Body of pancreas (tissue), 4 donors: ENCODE measurements around the gene SUZ12. TPM values are rescaled to one million over a fixed set of nuclear protein-coding genes. Genes with fewer than 3 reads are reported as not detected.

Experiments used
- ATAC-seq: fragments of 150-250 bp; one replicate; pipeline ENCODE4 v1.9.1; 2016
- DNase-seq, 4 donors: peaks; one replicate each; pipeline ENCODE4 v3.0.0-alpha.2; 2019
- H3K27ac ChIP-seq, 4 donors: fragments of 200-600 bp; sonication (generic); 1 replicate in 3 of 4; 2 replicates in 1 of 4; pipeline versions ENCODE4 v1.5.1 to v1.6.1; 2016 to 2019; ENCODE audit warnings: mild to moderate bottlenecking in 1 of 4, mixed read lengths in 1 of 4, moderate library complexity in 1 of 4
- H3K27me3 ChIP-seq, 2 donors: fragments of 200-600 bp; sonication (generic); one replicate each; pipeline ENCODE4 v1.6.0; 2016; ENCODE audit warnings: mild to moderate bottlenecking in 1 of 2
- H3K36me3 ChIP-seq, 2 donors: fragments of 200-600 bp; sonication (generic); replicated peaks in 1 of 2; 2 replicates each; pipeline ENCODE4 v1.5.1; 2016; ENCODE audit warnings: low read depth in 2 of 2; ENCODE audit not compliant: insufficient read depth in 1 of 2
- H3K4me1 ChIP-seq: fragments of 200-600 bp; sonication (generic); one replicate; pipeline ENCODE4 v1.6.0; 2016
- H3K4me3 ChIP-seq, 2 donors: fragments of 200-600 bp; sonication (generic); 1 replicate in 1 of 2; 2 replicates in 1 of 2; pipeline ENCODE4 v1.5.1; 2016 to 2019
- H3K9me3 ChIP-seq, 3 donors: fragments of 200-600 bp; sonication (generic); 1 replicate in 2 of 3; 2 replicates in 1 of 3; pipeline ENCODE4 v1.5.1; 2016
- CTCF ChIP-seq, 7 experiments: fragments of 450-650 bp in 4 of 7; fragments of 200-600 bp in 3 of 7; sonication (generic) in 3 of 7; IDR thresholded peaks; one replicate each; pipeline ENCODE4 v1.5.1; 2016 to 2019; ENCODE audit warnings: antibody characterized with exemption in 7 of 7
- POLR2A ChIP-seq, 3 donors: fragments of 450-650 bp; IDR thresholded peaks; one replicate each; pipeline ENCODE4 v1.6.1; 2016; ENCODE audit warnings: antibody characterized with exemption in 3 of 3, mild to moderate bottlenecking in 2 of 3
- WGBS, 2 donors: methylation state at CpG; one replicate each; pipeline ENCODE4 v1.1.5; 2017; 5-methylcytosine and 5-hydroxymethylcytosine counted together
- intact Hi-C: fragments of 100-400 bp; cut with DNase I; formaldehyde crosslinking; loops from one replicate; pipeline ENCODE4 v1.15.1; 2023
- total RNA-seq, 2 donors: library from RNA; depleted of rRNA; stranded (reverse); fragments of >200 nt; gene quantifications; one replicate each; pipeline ENCODE4 v1.1.0, GENCODE V29; 2016

SUZ12 gene
- total RNA-seq, 2 donors from 2014 or later = 10.1 to 11.2 TPM

GRCh38 chr17:32006957-32007462, 70.2 kb downstream of the SUZ12 start, which contains the start of gene LRRC37B:
LRRC37B (plus strand) TSS chr17:32007383; CDS start chr17:32021393, 14,010 bp downstream.
- Histone ChIP-seq H3K4me1 (peaks cover 24% of the 10 kb centered on the region), H3K4me3 (peak within 1 kb of the TSS; percentile 56 to 87), H3K27ac (peak within 1 kb of the TSS; percentile 32 to 85 (median 78)), H3K36me3 (no peaks in the 10 kb centered on the region), H3K27me3 (no peaks in the 10 kb centered on the region), H3K9me3 (no peaks in the 10 kb centered on the region)
- WGBS, 2 donors = 0 to 1% methylated on average over 20 to 30 of the region's 51 CpGs
- peak; percentile 81 to 89 (median 85) for DNase-seq
- intact Hi-C loops = no loop called here
- TF ChIP-seq POLR2A (IDR thresholded peaks at IDR 0.05) (peak in 2 of 3 donors; percentile 28 to 40), CTCF (IDR thresholded peaks at IDR 0.05) (peak; percentile 83 to 99 (median 97))
- peak; percentile 96 for ATAC-seq

GRCh38 chr17:32007463-32008298, 70.9 kb downstream of the SUZ12 start:
- Histone ChIP-seq H3K27ac (peak overlapping the region; percentile 32 to 85 (median 78)), H3K9me3 (no peaks in the 10 kb centered on the region), H3K4me1 (peaks cover 24% of the 10 kb centered on the region), H3K27me3 (no peaks in the 10 kb centered on the region), H3K36me3 (no peaks in the 10 kb centered on the region), H3K4me3 (peak overlapping the region; percentile 56 to 87)
- 0 to 1% methylated on average over 27 to 41 of the region's 80 CpGs for WGBS, 2 donors
- ATAC-seq (peak; percentile 73), DNase-seq (peak; percentile 15 to 43 (median 23))
- no peak for TF ChIP-seq CTCF (IDR thresholded peaks at IDR 0.05)
- TF ChIP-seq POLR2A (IDR thresholded peaks at IDR 0.05) = no peak
- intact Hi-C loops = no loop called here

GRCh38 chr17:32009262-32009542, 72.4 kb downstream of the SUZ12 start:
- no peak for ATAC-seq
- Histone ChIP-seq H3K4me3 (no peak overlapping the region), H3K4me1 (peaks cover 24% of the 10 kb centered on the region), H3K36me3 (no peaks in the 10 kb centered on the region), H3K9me3 (no peaks in the 10 kb centered on the region), H3K27ac (no peak overlapping the region), H3K27me3 (no peaks in the 10 kb centered on the region)
- WGBS, 2 donors = 86 to 97% methylated on average over 2 of the region's 2 CpGs
- no peak for DNase-seq
- intact Hi-C loops = no loop called here
- TF ChIP-seq POLR2A (IDR thresholded peaks at IDR 0.05) (no peak), CTCF (IDR thresholded peaks at IDR 0.05) (no peak)

GRCh38 chr17:32010114-32010513, 73.3 kb downstream of the SUZ12 start:
- H3K4me1 ChIP-seq = peaks cover 24% of the 10 kb centered on the region
- H3K36me3 ChIP-seq = no peaks in the 10 kb centered on the region
- no peak overlapping the region for H3K27ac ChIP-seq
- no peak for DNase-seq
- no peak for TF ChIP-seq POLR2A (IDR thresholded peaks at IDR 0.05)
- no peak for TF ChIP-seq CTCF (IDR thresholded peaks at IDR 0.05)
- no peaks in the 10 kb centered on the region for H3K9me3 ChIP-seq
- 79 to 80% methylated on average over 4 of the region's 4 CpGs for WGBS, 2 donors
- intact Hi-C loops = no loop called here
- no peaks in the 10 kb centered on the region for H3K27me3 ChIP-seq
- no peak for ATAC-seq
- H3K4me3 ChIP-seq = no peak overlapping the region
